Pancreas (tissue), 10 donors: Measurements from ENCODE around the gene ABL1. TPM values are rescaled to one million over a fixed set of nuclear protein-coding genes. Genes with fewer than 3 reads are reported as not detected.
"Not testable (repeated sequence)": the region's sequence is repeated elsewhere in the genome, so short reads cannot be mapped to it uniquely, and the experiment has no call there.

Experiments used
- ATAC-seq, 4 donors: fragments of 200-7000 bp; cut with Tn5 transposase; one replicate each; pipeline versions ENCODE4 v1.8.0 to v1.9.1; 2020; ENCODE audit warnings: mild to moderate bottlenecking in 4 of 4, moderate library complexity in 4 of 4
- DNase-seq, 6 donors: peaks; one replicate each; pipeline ENCODE4 v3.0.0-alpha.2; 2020
- FAIRE-seq: peaks from 2 replicates; lab custom pipeline; 2012; peaks lifted over from hg19 to GRCh38; lab: Jason Lieb, UNC
- H3K27ac ChIP-seq, 4 donors: fragments of 200-600 bp; sonication (generic); 1 replicate in 3 of 4; 2 replicates in 1 of 4; pipeline versions ENCODE4 v1.5.0 to v1.8.0; 2020
- H3K27me3 ChIP-seq, 4 donors: fragments of 200-600 bp; one replicate each; pipeline ENCODE4 v1.8.0; 2021
- H3K36me3 ChIP-seq, 3 donors: fragments of 200-600 bp; sonication (generic) in 1 of 3; one replicate each; pipeline versions ENCODE4 v1.5.0 to v1.8.0; 2020 to 2021
- H3K4me1 ChIP-seq, 3 donors: fragments of 200-600 bp; one replicate each; pipeline ENCODE4 v1.8.0; 2021
- H3K4me3 ChIP-seq, 4 donors: fragments of 200-600 bp; sonication (generic) in 2 of 4; one replicate each; pipeline versions ENCODE4 v1.5.0 to v1.8.0; 2020 to 2021
- H3K9me3 ChIP-seq, 4 donors: fragments of 200-600 bp; one replicate each; pipeline ENCODE4 v1.8.0; 2021
- WGBS, 2 donors: extraction: QIAGEN DNeasy Blood & Tissue Kit; methylation state at CpG; one replicate each; pipeline ENCODE4 v1.1.7; 2013; 5-methylcytosine and 5-hydroxymethylcytosine counted together
- intact Hi-C, 3 donors: fragments of 100-400 bp; cut with DNase I; formaldehyde crosslinking; loops; one replicate each; pipeline versions ENCODE4 v1.11.1 to v1.14.2; 2022
- polyA plus RNA-seq, 2 donors: library from polyadenylated mRNA; stranded (reverse); fragments of 200-250 nt; gene quantifications; one replicate each; pipeline ENCODE4 v1.2.3, GENCODE V29; 2013
- total RNA-seq, 6 donors: library from RNA; stranded (reverse); fragmentation: NEBNext Ultra II Directional in 4 of 6; extraction: Animal tissue kit (Norgen Biotek cat#: 25700) in 4 of 6; gene quantifications; one replicate each; pipeline versions ENCODE4 v1.2.1 to v1.2.4, GENCODE V29; 2021 to 2023
- TF ChIP-seq, protein P1 (sequence below), 4 donors: fragments of 200-600 bp; sonication (generic) in 3 of 4; IDR thresholded peaks; one replicate each; pipeline versions ENCODE4 v1.5.0 to v1.8.0; 2021; ENCODE audit warnings: antibody characterized with exemption in 4 of 4
- donor health status: healthy with polysubstance abuse.
- donor health status: DM: no; HTN: no; CAD: no; lungs with moderate emphysema.
- donor health status: DM: no; HTN: no; CAD: no.
- donor health status: control.
- donor health status: control.
- donor health status: Bipolar disorder and iron deficiency.
- donor health status: DM: yes; HTN: yes; CAD: no.
- donor health status: DM: no; HTN: no; CAD: no.
- donor health status: DM: no; HTN: no; CAD: no.
- donor health status: DM: yes; HTN: yes; CAD: no.

ABL1 gene
- total and polyA plus RNA-seq, 8 donors = 15.3 to 31.9 (median 19.4) TPM

DNA sequence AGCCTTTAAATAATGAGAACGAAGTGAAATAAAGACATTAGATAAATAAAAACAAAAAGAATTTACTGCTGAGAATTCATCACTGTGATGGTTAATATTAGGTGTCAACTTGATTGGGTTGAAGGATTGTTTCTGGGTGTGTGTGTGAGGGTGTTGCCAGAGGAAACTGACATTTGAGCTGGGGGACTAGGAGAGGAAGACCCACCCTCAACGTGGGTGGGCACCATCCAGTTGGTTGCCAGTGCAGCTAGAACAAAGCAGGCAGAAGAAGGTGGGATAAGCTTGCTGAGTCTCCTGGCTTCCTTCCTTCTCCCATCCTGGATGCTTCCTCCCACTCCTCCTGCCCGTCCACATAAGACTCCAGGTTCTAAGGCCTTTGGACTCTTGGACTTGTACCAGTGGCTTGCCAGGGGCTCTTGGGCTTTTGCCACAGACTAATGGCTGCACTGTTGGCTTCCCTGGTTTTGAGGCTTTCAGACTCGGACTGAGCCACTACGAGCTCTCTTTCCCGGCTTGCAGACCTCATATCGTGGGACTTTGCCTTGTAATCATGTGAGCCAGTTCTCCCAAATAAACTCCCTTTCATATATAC lies 43.7 kb upstream of the ABL1 start:
- FAIRE-seq (no peak), ATAC-seq (no peak), DNase-seq (no peak)
- H3K9me3 ChIP-seq = no peaks in the 10 kb centered on the region
- H3K27ac ChIP-seq = no peak overlapping the region
- H3K27me3 ChIP-seq = no peaks in the 10 kb centered on the region
- 79 to 80% methylated on average over 7 of the region's 7 CpGs for WGBS, 2 donors
- no peaks in the 10 kb centered on the region for H3K36me3 ChIP-seq
- TF ChIP-seq, protein P1, sequence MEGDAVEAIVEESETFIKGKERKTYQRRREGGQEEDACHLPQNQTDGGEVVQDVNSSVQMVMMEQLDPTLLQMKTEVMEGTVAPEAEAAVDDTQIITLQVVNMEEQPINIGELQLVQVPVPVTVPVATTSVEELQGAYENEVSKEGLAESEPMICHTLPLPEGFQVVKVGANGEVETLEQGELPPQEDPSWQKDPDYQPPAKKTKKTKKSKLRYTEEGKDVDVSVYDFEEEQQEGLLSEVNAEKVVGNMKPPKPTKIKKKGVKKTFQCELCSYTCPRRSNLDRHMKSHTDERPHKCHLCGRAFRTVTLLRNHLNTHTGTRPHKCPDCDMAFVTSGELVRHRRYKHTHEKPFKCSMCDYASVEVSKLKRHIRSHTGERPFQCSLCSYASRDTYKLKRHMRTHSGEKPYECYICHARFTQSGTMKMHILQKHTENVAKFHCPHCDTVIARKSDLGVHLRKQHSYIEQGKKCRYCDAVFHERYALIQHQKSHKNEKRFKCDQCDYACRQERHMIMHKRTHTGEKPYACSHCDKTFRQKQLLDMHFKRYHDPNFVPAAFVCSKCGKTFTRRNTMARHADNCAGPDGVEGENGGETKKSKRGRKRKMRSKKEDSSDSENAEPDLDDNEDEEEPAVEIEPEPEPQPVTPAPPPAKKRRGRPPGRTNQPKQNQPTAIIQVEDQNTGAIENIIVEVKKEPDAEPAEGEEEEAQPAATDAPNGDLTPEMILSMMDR (IDR thresholded peaks at IDR 0.05) = no peak
- peaks cover 0 to 8% (median 6%) of the 10 kb centered on the region in 3 donors for H3K4me1 ChIP-seq
- intact Hi-C loops = no loop called here
- no peak overlapping the region for H3K4me3 ChIP-seq

DNA sequence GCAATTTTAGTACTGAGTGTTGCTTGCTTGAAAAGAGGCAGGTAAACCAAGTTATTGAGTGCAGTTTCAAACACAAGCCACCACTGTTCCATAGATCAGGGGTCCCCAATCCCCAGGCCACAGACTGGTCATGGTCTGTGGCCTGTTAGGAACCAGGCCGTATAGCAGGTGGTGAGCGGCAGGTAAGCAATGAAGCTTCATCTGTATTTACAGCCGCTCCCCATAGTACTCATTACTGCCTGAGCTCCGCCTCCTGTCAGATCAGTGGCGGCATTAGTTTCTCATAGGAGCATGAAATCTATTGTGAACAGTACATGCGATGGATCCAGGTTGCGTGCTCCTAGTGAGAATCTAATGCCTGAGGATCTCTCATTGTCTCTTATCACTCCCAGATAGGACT lies 41.5 kb upstream of the ABL1 start:
- no peak for DNase-seq

DNA sequence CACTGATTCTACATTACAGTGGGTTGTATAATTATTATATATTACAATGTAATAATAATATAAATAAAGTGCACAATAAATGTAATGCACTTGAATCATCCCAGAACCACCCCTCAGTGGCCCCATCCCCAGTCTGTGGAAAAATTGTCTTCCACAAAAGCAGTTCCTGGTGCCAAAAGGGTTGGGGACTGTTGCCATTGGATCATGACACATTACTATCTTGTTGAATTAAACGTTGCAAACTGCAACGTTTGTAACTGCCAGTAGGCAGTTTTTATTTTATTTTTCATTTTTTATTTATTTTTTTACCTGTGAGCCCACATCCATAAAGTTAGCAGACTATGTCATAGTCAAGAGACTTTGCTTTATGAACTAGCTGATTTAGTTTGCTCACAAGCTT lies 41.0 kb upstream of the ABL1 start:
- FAIRE-seq, H3K36me3 ChIP-seq, ATAC-seq, H3K27me3 ChIP-seq, intact Hi-C loops, DNase-seq, H3K4me1 ChIP-seq, H3K4me3 ChIP-seq, H3K27ac ChIP-seq, H3K9me3 ChIP-seq: not testable (repeated sequence)
- WGBS, 2 donors = 18 to 21% methylated on average over 2 of the region's 2 CpGs

More for the DNA sequence above, 41.5 kb upstream of the ABL1 start:
- 98 to 100% methylated on average over 7 of the region's 7 CpGs for WGBS, 2 donors
- H3K4me3 ChIP-seq = no peak overlapping the region
- ATAC-seq (no peak), FAIRE-seq (no peak)
- no peaks in the 10 kb centered on the region for H3K9me3 ChIP-seq
- intact Hi-C loops = no loop called here
- peaks cover 0 to 6% (median under 1%) of the 10 kb centered on the region in 3 donors for H3K4me1 ChIP-seq
- no peaks in the 10 kb centered on the region for H3K27me3 ChIP-seq
- H3K27ac ChIP-seq = no peak overlapping the region
- no peaks in the 10 kb centered on the region for H3K36me3 ChIP-seq
- TF ChIP-seq, protein P1 (IDR thresholded peaks at IDR 0.05) = no peak

- H3K27me3 ChIP-seq, DNase-seq, H3K9me3 ChIP-seq, intact Hi-C loops, FAIRE-seq, ATAC-seq, H3K4me1 ChIP-seq, H3K36me3 ChIP-seq, H3K27ac ChIP-seq, H3K4me3 ChIP-seq: not testable (repeated sequence)
- 60 to 72% methylated on average over 3 of the region's 3 CpGs for WGBS, 2 donors
Observed at GRCh38 chr9:130794423-130794822, 40.6 kb upstream of the ABL1 start.

DNA sequence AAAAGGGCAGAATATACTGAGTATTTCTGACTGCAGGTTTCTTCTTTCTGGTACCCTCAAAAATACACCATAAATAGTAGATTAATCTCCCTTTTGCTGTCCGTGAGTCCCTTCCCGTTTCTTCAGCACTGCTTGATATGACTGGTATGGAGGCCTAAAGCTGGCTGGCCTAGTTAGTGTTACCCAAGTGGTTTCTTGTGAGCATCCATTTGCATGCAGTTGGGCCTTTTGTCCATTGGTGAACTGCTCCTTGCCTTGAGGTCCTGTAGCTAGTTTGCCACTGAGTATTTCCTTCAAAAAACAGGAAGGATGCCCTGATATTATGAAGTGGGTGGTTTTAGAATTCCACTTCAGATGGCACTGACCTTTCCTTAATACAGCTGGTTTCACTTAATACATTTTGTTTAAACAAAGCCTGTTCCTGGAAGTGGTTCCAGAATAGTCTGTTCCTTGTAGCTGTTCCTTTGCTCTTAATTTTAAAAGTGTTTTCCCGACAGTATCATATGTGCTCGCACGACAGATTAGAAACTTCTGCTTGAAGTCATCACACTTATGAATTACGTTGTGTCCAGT lies 40.0 kb upstream of the ABL1 start:
- H3K4me3 ChIP-seq = no peak overlapping the region
- WGBS, 2 donors = 81 to 86% methylated on average over 6 of the region's 6 CpGs
- TF ChIP-seq, protein P1 (IDR thresholded peaks at IDR 0.05) = no peak
- H3K27ac ChIP-seq = no peak overlapping the region
- no peaks in the 10 kb centered on the region for H3K36me3 ChIP-seq
- no peaks in the 10 kb centered on the region for H3K9me3 ChIP-seq
- intact Hi-C loops = no loop called here
- FAIRE-seq (no peak), DNase-seq (no peak), ATAC-seq (no peak)
- peaks cover 0 to 6% (median 0%) of the 10 kb centered on the region in 3 donors for H3K4me1 ChIP-seq
- no peaks in the 10 kb centered on the region for H3K27me3 ChIP-seq

GRCh38 chr9:130803116-130803515 lies 31.9 kb upstream of the ABL1 start:
- DNase-seq, intact Hi-C loops, H3K4me3 ChIP-seq, H3K36me3 ChIP-seq, H3K4me1 ChIP-seq, ATAC-seq, H3K9me3 ChIP-seq, H3K27ac ChIP-seq, FAIRE-seq, H3K27me3 ChIP-seq: not testable (repeated sequence)
- WGBS, 2 donors = 94 to 95% methylated on average over 11 of the region's 11 CpGs
